Smooth muscle cell of the brain vasculature (primary cell): Measurements from ENCODE around the gene TIMM50.
A peak's percentile ranks its signal among the peaks of the same experiment; 100 is the strongest.

ENCODE experiments used
- DNase-seq: peaks from one replicate; pipeline ENCODE4 v3.0.0-alpha.2; 2012; ENCODE audit warnings: low read depth, low spot score

TIMM50 gene

DNA sequence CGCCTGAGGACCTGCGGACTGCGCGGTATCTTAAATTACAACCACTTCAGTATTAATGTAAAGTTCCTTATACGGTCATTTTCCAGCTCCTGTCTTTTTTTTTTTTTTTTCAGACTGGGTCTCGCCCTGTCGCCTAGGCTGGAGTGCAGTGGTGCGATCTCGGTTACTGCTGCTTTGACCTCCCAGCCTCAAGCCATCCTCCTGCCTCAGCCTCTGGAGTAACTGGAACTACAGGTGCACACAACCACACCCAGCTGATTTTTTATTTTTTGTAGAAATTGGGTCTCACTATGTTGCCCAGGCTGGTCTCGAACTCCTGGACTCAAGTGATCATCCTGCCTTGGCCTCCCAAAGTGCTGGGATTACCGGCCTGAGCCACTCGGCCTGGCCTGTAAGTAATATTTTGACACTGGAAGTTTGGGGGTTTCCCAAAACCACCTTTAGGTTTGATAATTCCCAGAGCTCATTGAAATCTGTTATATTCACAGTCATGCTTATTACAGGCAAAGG, 52.4 kb downstream of the TIMM50 start:
- DNase-seq, result no peak

DNA sequence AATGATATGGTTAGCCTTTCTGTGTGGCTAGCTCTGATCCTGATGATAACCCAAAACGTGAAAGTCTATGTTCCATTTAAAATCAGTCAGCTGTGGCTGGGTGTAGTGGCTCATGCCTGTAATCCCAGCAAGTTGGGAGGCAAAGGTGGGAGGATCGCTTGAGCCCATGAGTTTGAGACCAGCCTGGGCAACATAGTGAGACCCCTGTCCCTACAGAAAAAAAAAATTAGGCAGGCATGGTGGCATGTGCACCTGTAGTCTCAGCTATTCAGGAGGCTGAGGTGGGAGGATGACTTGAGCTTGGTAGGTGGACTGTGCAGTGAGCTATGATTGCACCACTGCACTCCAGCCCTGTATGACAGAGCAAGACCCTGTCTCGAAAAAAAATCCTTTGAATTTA, 53.2 kb downstream of the TIMM50 start:
- DNase-seq, result no peak

DNA sequence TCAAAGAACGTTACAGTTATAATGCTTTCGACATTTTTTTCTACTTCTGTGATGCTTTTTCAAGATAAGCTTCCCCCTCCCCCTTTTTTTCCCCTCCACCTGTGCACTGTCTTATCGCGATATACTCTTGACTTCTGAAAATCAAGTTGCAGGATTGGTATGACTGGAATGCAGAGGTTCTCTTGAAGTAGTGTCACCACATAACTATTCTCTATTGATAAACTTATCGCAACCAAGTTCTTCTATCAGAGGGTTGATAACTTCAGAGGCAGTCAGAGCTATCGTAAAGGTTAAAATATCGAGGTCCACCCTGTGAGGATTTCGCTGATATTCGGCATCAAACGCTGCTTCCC, 58.5 kb downstream of the TIMM50 start:
- DNase-seq, result no peak

DNA sequence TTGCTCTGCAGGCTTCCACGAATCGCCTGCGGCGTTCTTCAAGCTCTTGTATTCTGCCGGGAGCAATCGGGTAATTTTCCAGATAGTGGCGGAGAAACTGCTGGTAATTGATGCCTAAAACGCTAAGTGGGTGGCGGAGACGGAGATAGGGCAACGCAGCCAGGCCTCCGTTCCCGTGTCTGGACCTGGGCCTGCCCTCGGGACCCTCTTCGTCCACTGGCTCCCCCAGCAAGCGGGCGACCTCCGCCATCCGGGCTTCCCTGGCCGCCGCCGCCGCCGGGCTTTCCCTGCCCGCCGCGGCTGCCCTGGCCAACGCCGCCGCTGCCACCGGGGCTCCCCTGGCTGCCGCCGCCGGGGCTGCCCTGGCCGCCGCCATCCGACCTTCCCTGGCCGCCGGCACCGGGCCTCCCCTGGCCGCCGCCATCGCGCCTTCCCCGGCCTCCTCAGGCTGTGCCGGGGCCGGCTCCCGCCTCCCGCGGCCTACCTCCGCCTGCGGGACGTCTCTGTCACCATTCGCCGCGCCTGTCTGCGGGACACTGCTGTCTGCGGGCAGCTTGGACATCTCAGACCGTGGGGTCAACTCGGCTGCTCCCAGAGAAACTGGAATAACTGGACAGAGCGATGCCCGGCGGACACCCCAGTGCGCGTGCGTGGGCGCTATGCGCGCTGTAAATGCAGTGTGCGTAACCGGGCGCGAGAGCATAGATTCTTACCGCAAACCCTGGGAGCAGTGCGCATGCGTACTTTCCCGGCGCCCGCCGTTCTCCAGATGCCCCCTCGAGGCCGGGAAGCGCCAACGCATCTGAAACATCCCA, 59.1 kb downstream of the TIMM50 start, which contains the start of gene EID2:
Gene EID2, minus strand, starts transcription at position 644 of the 815 bp plus-strand sequence. Its CDS starts 82 bp downstream, at position 562.
- DNase-seq, result peak; percentile 91

DNA sequence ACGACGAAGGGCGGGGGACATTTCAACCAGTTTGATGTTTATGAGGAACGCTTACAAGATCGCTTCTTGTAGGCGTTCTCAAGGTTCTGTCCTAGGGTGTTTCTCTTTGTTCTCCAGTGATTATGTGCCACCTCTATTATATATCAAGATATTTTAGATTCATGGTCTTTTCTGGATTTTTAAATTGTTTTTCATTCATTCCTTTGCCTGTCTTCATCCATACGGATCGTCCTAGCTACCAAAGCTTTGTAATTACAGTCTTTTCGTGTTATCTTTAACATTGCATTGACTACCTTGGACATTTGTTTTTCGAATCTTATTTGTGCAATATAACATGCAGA, 59.7 kb downstream of the TIMM50 start:
- no peak for DNase-seq
